BE2C (cell line): ENCODE measurements around the gene DNAJB1.
A peak's percentile ranks its signal among the peaks of the same experiment; 100 is the strongest.

Experiments used
- DNase-seq: peaks from one replicate; pipeline ENCODE4 v3.0.0-alpha.2; 2020
- H3K27me3 ChIP-seq: fragments of 250-450 bp; sonication (Bioruptor Pico); 2 replicates; pipeline ENCODE4 v1.5.1; 2020; ENCODE audit warnings: mild to moderate bottlenecking
- H3K36me3 ChIP-seq: fragments of 250-450 bp; sonication (Bioruptor Pico); 2 replicates; pipeline ENCODE4 v1.5.1; 2020; ENCODE audit warnings: mild to moderate bottlenecking
- H3K4me1 ChIP-seq: fragments of 250-450 bp; sonication (Bioruptor Pico); 2 replicates; pipeline ENCODE4 v1.5.1; 2020
- H3K4me3 ChIP-seq: 2 replicates; pipeline ENCODE4 v1.5.1; 2011; ENCODE audit warnings: low read depth, low read length
- H3K9me3 ChIP-seq: fragments of 250-450 bp; sonication (Bioruptor Pico); 2 replicates; pipeline ENCODE4 v1.5.1; 2020
- TF ChIP-seq, protein P1 (sequence below): IDR thresholded peaks from 2 replicates; pipeline ENCODE4 v1.5.1; 2012; ENCODE audit warnings: mild to moderate bottlenecking, low read depth, low read length

DNAJB1 gene

GRCh38 chr19:14533450-14533849 lies 15.3 kb upstream of the DNAJB1 start:
- TF ChIP-seq, protein P1, sequence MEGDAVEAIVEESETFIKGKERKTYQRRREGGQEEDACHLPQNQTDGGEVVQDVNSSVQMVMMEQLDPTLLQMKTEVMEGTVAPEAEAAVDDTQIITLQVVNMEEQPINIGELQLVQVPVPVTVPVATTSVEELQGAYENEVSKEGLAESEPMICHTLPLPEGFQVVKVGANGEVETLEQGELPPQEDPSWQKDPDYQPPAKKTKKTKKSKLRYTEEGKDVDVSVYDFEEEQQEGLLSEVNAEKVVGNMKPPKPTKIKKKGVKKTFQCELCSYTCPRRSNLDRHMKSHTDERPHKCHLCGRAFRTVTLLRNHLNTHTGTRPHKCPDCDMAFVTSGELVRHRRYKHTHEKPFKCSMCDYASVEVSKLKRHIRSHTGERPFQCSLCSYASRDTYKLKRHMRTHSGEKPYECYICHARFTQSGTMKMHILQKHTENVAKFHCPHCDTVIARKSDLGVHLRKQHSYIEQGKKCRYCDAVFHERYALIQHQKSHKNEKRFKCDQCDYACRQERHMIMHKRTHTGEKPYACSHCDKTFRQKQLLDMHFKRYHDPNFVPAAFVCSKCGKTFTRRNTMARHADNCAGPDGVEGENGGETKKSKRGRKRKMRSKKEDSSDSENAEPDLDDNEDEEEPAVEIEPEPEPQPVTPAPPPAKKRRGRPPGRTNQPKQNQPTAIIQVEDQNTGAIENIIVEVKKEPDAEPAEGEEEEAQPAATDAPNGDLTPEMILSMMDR: no peak
- no peaks in the 10 kb centered on the region for H3K4me1 ChIP-seq

DNA sequence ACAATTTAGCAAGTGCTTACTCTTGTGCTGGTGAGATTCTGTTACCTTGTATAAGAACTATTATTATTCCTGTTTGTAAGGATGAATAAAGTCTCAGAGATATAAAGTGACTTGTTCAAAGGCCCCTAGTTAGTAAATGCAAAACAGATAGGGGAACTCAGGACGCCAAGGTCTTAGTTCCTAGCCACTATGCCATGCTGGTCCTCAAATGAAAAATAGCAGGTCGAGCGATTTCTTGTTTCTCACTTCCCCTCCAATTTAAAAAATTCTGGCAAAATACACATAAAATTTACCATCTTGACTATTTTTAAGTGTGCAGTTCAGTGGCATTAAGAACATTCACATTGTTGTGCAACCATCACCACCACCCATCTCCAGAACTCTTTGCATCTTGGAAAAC lies 12.3 kb upstream of the DNAJB1 start:
- no peak for DNase-seq
- Histone ChIP-seq H3K9me3 (no peaks in the 10 kb centered on the region), H3K36me3 (peaks cover 4% of the 10 kb centered on the region; the same call in 1 of the 2 replicates), H3K4me1 (no peaks in the 10 kb centered on the region), H3K27me3 (no peaks in the 10 kb centered on the region), H3K4me3 (peak overlapping the region; percentile 97)
- TF ChIP-seq, protein P1: no peak

More at GRCh38 chr19:14533450-14533849, 15.3 kb upstream of the DNAJB1 start:
- Histone ChIP-seq H3K4me3 (no peak overlapping the region), H3K9me3 (no peaks in the 10 kb centered on the region), H3K27me3 (no peaks in the 10 kb centered on the region), H3K36me3 (peaks cover 4% of the 10 kb centered on the region; the same call in 1 of the 2 replicates)
- no peak for DNase-seq

DNA sequence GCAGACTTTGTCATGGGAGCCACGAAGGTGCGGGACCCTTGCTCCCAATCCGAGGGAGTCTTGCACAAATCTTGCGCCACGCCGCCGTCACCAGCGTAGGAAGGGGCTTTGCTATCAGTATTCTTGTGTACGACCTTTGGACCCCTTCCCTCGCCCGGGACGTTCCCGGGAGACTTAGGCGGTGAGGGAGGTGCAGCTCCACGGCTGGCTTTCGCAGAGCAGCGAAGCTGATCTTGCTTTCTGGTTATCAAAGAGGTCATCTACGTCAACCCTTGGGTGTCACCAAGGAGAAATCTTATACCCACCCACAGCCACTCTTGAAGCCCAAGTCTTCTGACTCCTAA lies 11.8 kb upstream of the DNAJB1 start:
- no peaks in the 10 kb centered on the region for H3K4me1 ChIP-seq
- no peaks in the 10 kb centered on the region for H3K9me3 ChIP-seq
- H3K36me3 ChIP-seq: peaks cover 4% of the 10 kb centered on the region; the same call in 1 of the 2 replicates
- TF ChIP-seq, protein P1: no peak
- no peaks in the 10 kb centered on the region for H3K27me3 ChIP-seq
- peak; percentile 34 for DNase-seq
- H3K4me3 ChIP-seq: peak overlapping the region; percentile 97

DNA sequence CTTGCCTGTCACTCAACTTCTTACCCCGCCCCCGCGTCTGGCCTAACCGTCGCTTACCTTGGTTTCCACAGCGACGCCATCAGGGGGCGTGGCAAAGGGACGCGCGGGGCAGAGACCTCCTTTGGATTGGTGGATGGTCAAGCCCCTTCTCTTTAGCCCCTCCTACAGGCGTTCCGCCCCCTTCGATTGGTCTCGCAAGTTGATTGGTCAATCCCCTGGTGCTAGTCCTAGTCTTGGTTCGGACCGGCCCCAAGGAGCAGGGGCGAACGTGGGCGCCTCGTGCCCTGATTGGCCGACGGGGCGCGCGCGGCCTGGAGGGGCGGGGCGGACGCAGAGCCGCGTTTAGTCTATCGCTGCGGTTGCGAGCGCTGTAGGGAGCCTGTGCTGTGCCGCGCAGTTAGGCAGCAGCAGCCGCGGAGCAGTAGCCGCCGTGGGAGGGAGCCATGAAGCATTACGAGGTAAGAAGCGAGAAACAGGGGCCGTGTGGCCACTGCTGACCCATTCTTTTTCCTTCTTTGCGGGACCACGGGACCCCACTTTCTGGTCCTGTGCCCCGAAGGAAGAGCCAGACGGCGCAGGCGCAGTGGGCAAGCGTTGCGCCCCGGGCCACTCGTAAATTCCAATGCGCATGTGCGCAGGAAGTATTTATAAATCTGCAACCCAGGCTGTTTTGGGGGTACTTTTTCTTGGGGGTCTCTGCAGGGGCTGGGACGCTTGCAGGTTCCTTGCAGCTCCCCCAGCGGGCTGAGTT lies 11.2 kb upstream of the DNAJB1 start, which contains the start of gene TECR:
TSS of gene TECR (plus strand) at position 341 of the 751 bp plus-strand sequence. CDS start at position 444, 103 bp downstream.
- H3K4me1 ChIP-seq: no peaks in the 10 kb centered on the region
- TF ChIP-seq, protein P1: no peak
- H3K4me3 ChIP-seq: peak within 1 kb of the TSS; percentile 97
- no peaks in the 10 kb centered on the region for H3K9me3 ChIP-seq
- H3K36me3 ChIP-seq: no peaks in the 10 kb centered on the region
- H3K27me3 ChIP-seq: no peaks in the 10 kb centered on the region
- DNase-seq: peak; percentile 100

GRCh38 chr19:14528419-14529253 lies 10.4 kb upstream of the DNAJB1 start:
- H3K9me3 ChIP-seq: no peaks in the 10 kb centered on the region

More at GRCh38 chr19:14528419-14529253, 10.4 kb upstream of the DNAJB1 start:
- no peak for DNase-seq
- no peaks in the 10 kb centered on the region for H3K36me3 ChIP-seq
- TF ChIP-seq, protein P1: no peak
- no peaks in the 10 kb centered on the region for H3K27me3 ChIP-seq
- H3K4me3 ChIP-seq: peak overlapping the region; percentile 57
- H3K4me1 ChIP-seq: no peaks in the 10 kb centered on the region
